GM21381 (cell line): ENCODE data around the gene PDE4B.
"Not testable (repeated sequence)": the region's sequence is repeated elsewhere in the genome, so short reads cannot be mapped to it uniquely, and the experiment has no call there.

Source experiments
- ATAC-seq: cut with Tn5 transposase; IDR thresholded peaks from one replicate; pipeline ENCODE4 v1.9.1; 2021; ENCODE audit warnings: mild to moderate bottlenecking, moderate library complexity; ENCODE audit not compliant: unreplicated experiment

PDE4B gene

DNA sequence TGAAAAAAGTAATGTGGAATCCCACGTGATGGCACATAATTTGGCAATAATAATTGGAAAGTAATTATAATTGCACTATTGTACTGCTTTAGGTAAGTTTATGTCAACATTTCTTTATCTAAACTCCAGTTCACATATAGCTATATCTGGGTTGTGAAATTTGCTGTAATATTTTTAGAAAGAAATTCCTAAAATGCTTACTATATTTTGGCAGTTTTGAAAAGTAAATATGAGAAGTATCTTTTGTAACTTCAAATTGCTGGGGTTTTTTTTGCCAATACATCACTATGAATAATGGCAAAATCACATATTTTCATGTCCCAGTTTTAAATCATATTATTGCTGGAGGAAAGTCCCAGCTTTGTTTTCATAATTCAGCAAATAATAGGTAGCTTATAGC lies 197.5 kb downstream of the PDE4B start:
- ATAC-seq: no peak

DNA sequence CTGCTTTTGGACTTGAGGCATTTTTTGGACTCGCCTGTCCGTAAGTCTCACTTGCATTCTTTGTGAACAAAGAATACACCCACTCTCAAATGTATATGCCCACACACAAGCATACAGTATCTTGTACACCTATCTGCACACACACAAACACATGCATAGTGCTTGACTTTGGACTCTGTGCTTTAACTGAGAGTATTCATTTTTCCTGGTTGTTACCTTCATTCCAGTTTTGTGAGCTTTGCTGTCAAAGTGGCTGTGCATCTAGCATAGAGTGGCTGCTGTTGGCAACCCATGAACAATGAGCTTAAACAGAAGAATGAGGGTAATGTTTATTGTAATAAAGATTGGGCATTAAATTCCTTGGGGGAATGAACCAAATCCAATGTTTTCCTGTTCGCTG lies 199.0 kb downstream of the PDE4B start:
- ATAC-seq: no peak

DNA sequence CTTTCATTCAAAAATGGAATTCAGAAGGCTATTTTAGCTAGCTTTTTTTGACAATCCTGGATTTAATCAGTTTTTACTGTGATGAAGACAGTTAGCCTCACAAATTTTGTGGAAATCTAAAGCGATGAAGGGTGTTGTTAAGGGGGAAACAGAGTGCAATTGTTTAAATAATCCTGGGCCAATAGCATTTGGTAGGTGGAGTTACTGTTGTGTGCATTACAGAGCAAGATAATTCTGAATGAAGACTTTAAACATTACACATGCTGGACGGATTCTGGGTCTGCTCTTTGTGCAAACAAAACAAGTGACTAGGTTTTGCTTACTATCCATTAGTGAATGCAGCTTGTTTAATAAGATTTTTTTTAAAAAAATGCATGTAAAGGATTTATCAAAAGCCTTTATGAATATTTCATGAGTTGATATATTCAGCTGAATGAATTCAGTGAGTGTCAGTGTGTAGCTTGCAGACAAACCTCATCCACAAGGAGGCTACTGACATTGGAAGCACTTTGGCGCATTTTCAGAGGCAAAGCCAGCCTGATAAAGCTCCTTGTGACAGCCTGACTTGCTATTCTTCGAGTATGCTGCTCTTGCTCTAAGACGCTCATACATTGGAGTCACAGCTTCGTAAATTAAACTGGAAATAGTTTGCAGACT lies 199.6 kb downstream of the PDE4B start:
- no peak for ATAC-seq

DNA sequence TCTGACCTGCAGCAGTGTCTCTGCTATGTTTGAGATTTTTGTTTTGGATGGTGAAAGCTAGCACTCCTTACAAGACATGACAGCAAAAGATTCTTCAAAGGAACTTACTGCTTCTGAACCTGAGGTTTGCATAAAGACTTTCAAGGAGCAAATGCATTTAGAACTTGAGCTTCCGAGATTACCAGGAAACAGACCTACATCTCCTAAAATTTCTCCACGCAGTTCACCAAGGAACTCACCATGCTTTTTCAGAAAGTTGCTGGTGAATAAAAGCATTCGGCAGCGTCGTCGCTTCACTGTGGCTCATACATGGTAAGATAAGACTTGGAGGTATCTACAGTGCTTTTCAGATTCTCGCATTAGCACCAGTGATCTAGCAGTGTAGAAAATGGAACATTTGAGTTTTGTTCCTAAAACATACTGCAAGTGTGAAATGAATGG lies 200.2 kb downstream of the PDE4B start:
- ATAC-seq: no peak

DNA sequence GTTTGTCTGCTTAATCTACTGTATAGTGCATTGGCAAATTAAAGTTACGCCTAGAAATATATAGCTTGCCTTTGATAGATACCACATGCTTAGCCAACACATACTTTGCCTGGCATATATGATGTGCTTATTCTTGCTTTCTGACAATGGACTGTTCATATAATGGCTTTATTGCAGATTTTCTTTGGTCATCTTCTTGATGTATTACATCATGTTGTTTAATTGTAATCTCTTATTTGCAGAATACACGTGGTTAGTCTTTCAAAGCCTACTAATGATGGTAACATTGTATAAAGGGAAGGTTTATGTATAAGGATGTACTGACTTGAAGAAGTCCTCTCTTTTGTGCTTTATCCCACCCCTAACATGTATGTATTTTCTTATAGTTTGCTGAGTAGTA lies 201.5 kb downstream of the PDE4B start:
- ATAC-seq: no peak

DNA sequence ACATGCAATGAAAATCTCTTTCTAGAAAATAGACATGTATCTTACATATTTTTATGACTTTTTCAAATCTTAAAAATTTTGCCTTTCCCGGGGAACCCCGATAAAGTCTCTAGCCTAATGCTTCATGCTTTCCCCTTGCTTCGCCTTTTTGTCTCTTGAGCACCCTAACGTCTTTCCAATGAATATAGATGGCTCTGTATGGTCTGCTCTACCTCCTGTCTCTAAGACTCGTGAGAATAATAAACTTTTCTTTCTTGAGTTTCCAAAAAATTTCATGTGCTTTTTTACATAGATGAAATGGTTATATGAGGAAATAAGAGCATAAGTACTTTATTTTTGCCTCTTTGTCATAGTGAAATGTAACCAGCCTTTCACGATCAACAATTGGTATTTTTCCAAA lies 202.6 kb downstream of the PDE4B start:
- no peak for ATAC-seq

DNA sequence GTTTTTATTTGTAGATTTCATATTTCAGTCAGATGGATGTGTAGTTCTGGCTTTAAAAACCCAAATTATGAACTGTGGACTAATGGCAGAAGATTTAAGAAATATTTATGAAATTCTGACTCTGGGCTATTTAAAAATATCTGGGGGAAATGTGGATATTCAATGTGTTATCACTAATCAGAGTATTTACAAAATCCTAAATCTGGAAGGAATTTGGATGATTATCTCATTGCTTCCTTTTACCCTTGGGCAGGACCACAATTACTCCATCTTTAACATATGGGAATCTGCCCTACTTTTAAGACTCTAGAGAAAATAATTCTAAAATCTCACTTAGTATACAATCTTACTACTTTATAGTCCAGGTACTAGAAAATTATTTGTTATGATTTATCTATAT lies 203.2 kb downstream of the PDE4B start:
- no peak for ATAC-seq

DNA sequence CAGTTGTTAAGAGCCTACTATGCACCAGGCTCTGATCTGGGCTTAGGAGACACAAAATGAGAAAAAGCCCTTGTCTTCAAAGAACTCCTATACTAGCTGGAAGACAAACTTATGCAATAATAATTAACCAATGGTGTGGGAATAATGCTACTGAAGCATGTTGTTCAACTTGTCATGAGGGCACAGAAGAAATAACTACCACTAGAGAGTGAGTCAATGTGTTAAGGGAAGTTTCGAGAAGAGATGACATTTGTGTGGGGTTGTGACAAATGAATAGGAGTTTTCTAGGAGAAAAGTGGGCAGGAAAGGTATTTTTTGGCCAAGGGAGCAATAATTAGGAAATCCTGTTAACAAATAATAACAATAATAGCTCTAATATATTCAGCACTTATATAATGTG lies 205.0 kb downstream of the PDE4B start:
- ATAC-seq: no peak

DNA sequence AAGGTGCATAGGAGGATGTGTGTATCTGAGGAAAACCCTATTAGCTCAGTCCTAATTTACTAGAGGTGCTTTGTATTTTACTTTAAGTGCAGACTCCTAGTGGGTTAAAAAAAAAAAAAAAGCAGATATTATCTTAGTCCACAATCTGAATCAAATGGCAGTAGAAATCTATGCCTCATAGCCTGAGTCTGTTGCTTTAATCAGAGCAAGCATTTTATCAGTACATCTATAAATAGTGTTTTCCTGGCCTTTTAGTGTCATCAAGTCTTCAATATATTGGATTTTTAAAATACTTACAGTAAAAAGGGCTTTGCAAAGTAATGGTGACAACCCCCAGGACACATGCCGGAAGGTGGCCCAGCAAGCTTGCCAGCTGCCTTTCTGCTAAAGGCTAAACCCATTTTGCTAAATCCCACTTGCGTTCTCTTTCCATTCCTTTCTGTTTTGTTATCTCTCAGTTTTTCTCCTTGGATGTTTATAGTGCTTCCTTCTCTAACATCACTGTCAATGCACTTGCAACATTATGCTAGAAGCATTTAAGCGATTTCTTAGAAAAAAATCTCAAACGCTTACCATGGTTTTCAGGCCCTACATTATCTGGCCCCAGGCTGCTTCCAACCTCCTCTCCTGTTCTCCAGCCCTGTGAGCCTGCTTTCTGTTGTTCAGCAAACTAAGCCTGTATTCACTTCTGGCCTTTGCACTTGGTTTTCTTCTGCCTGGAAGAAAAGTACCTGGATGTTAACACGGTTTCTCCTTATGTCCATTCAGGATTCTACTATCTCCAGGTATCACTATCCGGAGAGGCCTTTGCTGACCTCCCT lies 206.3 kb downstream of the PDE4B start:
- no peak for ATAC-seq

DNA sequence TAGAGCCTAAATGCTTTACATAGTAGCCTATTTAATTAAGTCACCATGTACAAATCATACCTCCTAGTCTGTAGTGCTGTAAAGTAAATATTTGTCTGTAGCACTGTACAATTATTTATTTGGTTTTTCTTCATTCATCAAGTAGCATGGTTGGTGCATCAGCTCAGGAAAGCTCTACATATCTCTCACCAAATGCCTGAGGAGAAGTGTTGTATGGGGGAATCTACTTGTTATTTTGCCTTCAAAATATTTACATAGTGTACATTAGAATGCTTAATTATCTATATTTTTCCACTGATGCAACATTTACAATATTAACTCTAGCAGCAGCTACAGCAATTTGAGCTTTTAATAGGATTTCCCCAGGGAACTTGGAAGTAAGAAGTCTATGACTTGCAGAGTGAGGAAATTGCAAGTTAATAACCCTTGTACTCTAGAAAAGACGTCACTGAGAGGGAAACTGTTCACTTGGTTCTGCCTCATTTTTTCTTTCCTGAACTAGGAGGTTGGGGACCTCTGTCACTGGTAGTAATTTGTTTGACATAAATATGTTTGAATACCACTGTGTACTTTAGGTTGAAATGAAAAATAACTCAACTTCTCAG lies 207.4 kb downstream of the PDE4B start:
- ATAC-seq: no peak

DNA sequence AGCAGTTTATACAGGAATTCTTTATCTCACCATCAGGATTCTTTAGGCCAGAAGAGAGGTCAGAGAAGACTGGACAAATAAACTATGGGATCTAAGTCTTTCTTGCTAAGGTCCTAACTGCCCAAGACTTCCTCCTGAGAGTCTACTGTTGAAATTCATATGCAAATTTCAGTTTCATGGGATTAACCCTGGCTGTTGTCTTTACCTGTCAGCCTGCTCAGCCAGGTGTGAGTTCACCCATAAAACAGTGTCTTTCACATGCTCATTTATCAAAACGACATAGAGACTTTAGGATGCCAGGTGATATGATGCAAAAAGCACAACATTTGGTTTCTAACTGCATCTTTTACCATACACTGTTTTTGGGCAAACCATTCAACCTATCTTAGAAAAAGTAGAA lies 211.0 kb downstream of the PDE4B start:
- no peak for ATAC-seq

DNA sequence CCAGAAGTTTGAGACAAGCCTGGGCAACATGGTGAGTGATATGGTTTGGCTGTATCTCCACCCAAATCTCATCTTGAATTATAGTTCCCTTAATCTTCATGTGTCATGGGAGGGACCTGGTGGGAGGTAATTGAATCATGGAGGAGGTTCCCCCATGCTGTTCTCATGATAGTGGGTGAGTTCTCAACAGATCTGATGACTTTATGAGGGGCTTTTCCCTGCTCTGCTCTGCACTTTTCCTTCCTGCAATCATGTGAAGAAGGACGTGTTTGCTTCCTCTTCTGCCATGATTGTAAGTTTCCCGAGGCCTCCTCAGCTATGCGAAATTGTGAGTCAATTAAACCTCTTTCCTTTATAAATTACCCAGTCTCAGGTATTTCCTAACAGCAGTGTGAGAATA lies 213.8 kb downstream of the PDE4B start:
- not testable (repeated sequence) for ATAC-seq

DNA sequence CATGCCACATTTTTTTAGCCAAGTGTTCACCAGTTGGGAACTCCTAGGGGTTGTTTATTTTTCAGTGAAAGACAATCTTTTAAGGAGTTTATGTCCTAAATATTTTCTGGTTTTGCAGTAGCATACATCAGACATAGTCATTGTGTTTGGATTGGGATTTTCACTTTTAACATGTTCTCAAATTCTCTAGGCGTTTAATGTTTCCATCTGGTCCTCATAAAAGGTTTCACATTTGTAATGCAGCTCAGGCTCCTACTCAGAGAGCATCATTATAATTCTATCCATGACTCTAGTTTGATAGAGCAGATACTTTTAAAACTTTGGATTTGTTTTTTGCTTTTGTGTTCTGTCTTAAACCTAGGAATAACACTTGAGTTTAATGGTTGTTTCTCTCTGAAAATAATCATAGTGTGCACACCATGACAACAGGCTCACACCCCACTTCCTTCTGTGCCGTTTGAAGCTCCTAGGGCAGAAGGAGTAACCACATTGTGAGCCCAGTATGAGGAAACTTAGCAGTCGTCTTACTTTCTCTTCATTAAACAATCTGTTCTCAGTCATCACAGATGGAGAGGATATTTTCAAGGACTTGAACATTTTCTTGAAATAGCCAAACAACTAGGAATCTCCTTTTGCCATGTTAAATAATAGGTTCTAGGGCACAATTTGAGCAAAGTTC lies 219.6 kb downstream of the PDE4B start:
- no peak for ATAC-seq

DNA sequence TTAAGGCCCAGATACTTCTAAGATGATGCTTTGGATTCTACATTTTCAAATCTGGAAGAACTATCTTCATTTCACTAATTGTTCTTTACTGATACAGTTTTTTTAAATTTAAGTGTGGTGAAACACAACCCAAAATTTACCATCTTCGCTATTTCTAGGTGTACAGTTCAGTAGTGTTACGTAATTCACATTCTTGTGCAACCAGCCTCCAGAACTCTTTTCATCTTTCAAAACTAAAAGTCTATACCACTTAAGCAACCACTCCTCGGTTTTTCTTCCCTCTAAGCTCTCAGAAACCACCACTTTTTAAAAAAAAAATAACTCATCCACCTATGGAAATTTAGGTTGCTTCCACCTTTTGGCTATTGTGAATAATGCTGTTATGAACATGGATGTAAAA lies 220.7 kb downstream of the PDE4B start:
- ATAC-seq: no peak

DNA sequence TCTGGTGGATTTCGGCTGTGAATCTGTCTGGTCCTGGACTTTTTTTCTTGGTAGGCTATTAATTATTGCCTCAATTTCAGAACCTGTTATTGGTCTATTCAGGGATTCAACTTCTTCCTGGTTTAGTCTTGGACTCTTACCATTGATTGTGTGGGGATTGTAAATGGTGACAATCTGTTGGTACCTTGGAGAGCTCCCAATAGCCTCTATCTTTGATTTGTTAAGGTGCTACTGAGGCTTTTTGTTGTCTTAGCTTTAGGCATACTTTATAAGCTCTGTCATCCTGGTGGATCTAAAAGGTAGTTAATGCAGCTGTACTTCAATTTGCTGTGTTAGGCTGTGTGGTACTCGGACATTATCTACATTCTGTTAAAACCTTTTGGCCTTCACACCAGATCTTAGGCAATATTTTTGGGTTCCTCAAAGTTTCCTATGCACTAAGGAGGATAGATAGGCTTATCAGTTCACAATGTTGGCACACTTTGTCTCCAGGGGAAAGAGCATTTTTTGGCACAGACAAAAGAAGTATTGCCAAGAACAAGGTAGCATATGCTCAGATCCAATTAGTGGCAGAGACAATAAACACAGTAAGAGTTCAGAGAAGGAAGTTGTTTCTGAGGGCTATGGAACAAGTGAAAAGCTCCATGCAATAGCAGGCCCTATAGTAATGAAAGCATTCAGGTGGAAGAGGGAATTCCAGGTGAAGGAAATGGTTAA lies 230.4 kb downstream of the PDE4B start:
- no peak for ATAC-seq

DNA sequence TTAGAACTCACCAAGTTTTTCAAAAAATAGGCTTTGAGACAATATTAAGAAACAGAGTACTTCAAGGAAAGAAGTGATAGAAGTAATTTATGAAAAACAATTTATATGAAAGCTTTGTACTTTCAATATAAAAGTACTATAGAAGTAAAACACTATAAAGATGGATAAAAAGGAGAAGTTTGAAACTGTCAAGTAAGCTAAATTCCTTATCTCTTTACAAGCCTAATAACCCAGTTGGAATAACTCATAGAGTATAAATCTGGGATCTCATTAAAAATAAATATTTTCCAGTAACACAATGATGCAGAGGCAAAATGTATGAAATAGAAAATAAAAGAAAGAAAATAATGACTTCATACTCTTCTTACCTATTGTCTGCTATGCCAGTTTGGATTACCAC lies 232.5 kb downstream of the PDE4B start:
- ATAC-seq: no peak

DNA sequence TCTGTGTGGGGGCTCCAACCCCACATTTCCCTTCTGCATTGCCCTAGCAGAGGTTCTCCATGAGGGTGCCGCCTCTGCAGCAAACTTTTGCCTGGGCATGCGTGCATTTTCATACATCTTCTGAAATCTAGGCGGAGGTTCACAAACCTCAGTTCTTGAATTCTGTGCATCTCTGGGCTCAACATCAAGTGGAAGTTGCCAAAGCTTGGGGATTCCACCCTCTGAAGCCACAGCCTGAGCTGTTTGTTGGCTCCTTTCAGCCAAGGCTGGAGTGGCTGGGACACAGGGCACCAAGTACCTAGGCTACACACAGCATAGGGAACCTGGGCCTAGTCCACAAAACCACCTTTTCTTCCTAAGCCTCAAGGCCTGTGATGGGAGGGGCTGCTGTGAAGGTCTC lies 235.3 kb downstream of the PDE4B start:
- ATAC-seq: no peak

DNA sequence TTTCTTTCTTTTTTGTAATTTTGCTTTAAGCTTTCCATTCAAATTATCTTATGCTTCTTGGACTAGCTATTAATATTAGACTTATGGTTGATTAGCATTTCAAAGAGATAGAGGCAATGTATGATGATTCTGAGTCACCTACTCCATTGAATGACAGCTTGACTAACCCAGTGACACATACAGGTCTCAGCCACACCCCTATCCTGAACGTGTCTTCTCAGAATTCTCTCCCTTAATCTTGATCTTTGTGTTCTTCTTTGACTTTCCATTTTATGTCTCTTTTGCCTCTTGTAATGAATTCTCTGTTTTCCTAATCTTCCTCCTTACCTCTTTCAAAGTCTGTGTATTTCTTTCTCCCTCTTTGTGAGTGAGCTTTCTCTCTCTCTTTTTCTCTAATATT lies 241.1 kb downstream of the PDE4B start:
- ATAC-seq: no peak

DNA sequence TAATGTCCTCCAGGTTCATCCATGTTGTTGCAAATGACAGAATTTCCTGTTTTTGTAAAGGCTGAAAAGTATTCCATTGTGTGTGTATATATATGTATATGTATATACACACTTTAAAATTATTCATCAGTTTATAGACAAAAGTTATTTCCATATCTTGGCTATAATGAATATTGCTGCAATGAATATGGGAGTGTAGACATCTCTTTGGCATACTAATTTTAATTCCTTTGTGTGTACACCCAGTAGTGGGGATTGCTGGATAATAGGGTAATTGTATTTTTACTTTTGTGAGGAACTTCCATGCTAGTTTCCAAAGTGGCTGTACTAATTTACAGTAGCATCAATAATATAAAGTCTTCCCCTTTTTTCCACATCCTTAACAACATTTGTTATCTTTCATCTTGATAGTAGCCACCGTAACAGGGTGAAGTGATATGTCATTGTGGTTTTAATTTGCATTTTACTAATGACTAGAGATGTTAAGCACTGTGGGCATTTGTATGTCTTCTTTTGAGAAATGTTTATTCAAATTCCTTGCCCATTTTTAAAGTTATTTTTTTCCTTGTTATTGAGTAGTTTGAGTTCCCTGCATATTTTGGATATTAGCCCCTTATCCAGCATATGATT lies 243.0 kb downstream of the PDE4B start:
- ATAC-seq: no peak

DNA sequence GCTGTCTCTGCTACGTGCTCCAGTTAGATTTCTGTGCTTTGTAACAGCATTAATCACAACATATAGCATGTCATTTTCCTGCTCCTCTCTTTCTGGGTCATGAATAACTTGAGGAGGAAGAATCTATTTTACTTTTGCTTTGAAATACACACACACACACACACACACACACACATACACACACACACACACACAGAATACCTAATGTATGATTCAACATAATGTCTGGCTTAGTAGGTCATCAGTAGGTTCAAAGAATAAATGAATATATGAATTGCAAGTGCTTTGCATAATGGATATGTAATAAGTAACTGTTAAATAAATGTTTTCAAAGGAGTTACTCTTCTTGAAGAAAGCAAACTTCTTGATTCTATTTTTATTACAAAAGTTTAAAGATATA lies 249.0 kb downstream of the PDE4B start:
- no peak for ATAC-seq

DNA sequence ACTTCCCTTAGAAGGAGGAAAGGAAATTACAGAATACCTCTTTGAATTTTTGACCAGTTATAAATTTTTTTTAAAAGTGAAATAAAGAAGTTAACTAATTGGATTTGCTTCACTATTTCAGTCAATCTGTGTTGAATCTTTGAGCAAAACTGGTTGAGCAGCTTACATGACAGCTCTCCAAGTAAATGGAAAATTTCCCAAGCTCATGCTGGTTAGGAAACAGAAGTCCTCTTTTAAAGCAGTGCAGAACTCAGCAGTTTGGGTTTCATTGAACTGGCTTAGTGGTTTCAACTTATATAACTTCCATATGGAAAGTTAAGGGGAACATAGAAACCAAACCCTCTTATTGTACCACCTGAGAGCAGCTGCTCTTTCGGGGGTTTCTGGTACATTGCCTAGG lies 250.5 kb downstream of the PDE4B start:
- no peak for ATAC-seq
